GM19463 (cell line): Measurements from ENCODE around the gene DSN1.
A peak's percentile ranks its signal among the peaks of the same experiment; 100 is the strongest.

Experiments
- ATAC-seq: cut with Tn5 transposase; IDR thresholded peaks from one replicate; pipeline ENCODE4 v1.9.1; 2021; ENCODE audit warnings: mild to moderate bottlenecking, moderate library complexity; ENCODE audit not compliant: unreplicated experiment

Gene DSN1

GRCh38 chr20:36758276-36758675 is 15.3 kb downstream of the DSN1 start:
- no peak for ATAC-seq

- ATAC-seq, result no peak
Measured at GRCh38 chr20:36756496-36756895, 17.1 kb downstream of the DSN1 start.

GRCh38 chr20:36754656-36755222 is 18.8 kb downstream of the DSN1 start:
- no peak for ATAC-seq

GRCh38 chr20:36752582-36752981 is 21.0 kb downstream of the DSN1 start:
- no peak for ATAC-seq

- ATAC-seq, result peak; percentile 94
Measured at GRCh38 chr20:36745927-36746659, 27.5 kb downstream of the DSN1 start, which contains the start of gene NDRG3. NDRG3 (minus strand) TSS chr20:36746090; CDS start chr20:36721735, 24,355 bp downstream.

GRCh38 chr20:36745234-36745926 is 28.2 kb downstream of the DSN1 start:
- ATAC-seq, result peak; percentile 56

- no peak for ATAC-seq
Measured at GRCh38 chr20:36744764-36745191, 28.8 kb downstream of the DSN1 start.

GRCh38 chr20:36744243-36744642 is 29.3 kb downstream of the DSN1 start:
- ATAC-seq, result no peak

GRCh38 chr20:36742558-36742957 is 31.0 kb downstream of the DSN1 start:
- ATAC-seq, result no peak

- no peak for ATAC-seq
Measured at GRCh38 chr20:36741072-36741471, 32.5 kb downstream of the DSN1 start.

- ATAC-seq, result no peak
Measured at GRCh38 chr20:36737183-36737499, 36.4 kb downstream of the DSN1 start.

- no peak for ATAC-seq
Measured at GRCh38 chr20:36736451-36737182, 36.9 kb downstream of the DSN1 start.

- no peak for ATAC-seq
Measured at GRCh38 chr20:36732456-36732855, 41.1 kb downstream of the DSN1 start.

- ATAC-seq, result no peak
Measured at GRCh38 chr20:36728986-36729385, 44.6 kb downstream of the DSN1 start.

GRCh38 chr20:36726168-36726567 is 47.4 kb downstream of the DSN1 start:
- ATAC-seq, result no peak

- ATAC-seq, result no peak
Measured at GRCh38 chr20:36720510-36720909, 53.1 kb downstream of the DSN1 start.

GRCh38 chr20:36717657-36718056 is 55.9 kb downstream of the DSN1 start:
- ATAC-seq, result no peak

- no peak for ATAC-seq
Measured at GRCh38 chr20:36717021-36717420, 56.5 kb downstream of the DSN1 start.

GRCh38 chr20:36712775-36713174 is 60.8 kb downstream of the DSN1 start:
- ATAC-seq, result no peak

- ATAC-seq, result no peak
Measured at GRCh38 chr20:36709126-36709525, 64.4 kb downstream of the DSN1 start.

GRCh38 chr20:36703530-36703929 is 70.0 kb downstream of the DSN1 start:
- no peak for ATAC-seq
